DOHH2 (cell line): ENCODE results near the gene TUNAR.

Experiments used
- H3F3A ChIP-seq: fragments of 200-600 bp; sonication (generic), shearing (Covaris generic); 2 replicates; pipeline ENCODE4 v1.6.0; 2016; ENCODE audit warnings: antibody characterized with exemption, mild to moderate bottlenecking; ENCODE audit not compliant: control insufficient read depth, insufficient read depth
- H3K27ac ChIP-seq: fragments of 200-600 bp; sonication (generic); 2 replicates; pipeline ENCODE4 v1.5.1; 2014; ENCODE audit warnings: low read depth, mild to moderate bottlenecking, low read length, moderate library complexity
- H3K27me3 ChIP-seq: fragments of 200-600 bp; sonication (generic); 2 replicates; pipeline ENCODE4 v1.6.1; 2014; ENCODE audit warnings: mild to moderate bottlenecking, low read length, mixed read lengths; ENCODE audit not compliant: control insufficient read depth
- H3K36me3 ChIP-seq: fragments of 200-600 bp; sonication (generic); 2 replicates; pipeline ENCODE4 v1.6.1; 2014; ENCODE audit warnings: mild to moderate bottlenecking, low read length, moderate library complexity, mixed read lengths; ENCODE audit not compliant: control insufficient read depth
- H3K4me1 ChIP-seq: fragments of 200-600 bp; sonication (generic); 2 replicates; pipeline ENCODE4 v1.6.1; 2014; ENCODE audit warnings: mild to moderate bottlenecking, low read length, mixed read lengths; ENCODE audit not compliant: control insufficient read depth
- H3K4me2 ChIP-seq: fragments of 200-600 bp; sonication (generic); 2 replicates; pipeline ENCODE4 v1.6.0; 2014; ENCODE audit warnings: mild to moderate bottlenecking, low read length, moderate library complexity
- H3K4me3 ChIP-seq: fragments of 200-600 bp; sonication (generic); 2 replicates; pipeline ENCODE4 v1.5.1; 2014; ENCODE audit warnings: mild to moderate bottlenecking, low read length, mixed read lengths
- H3K79me2 ChIP-seq: fragments of 200-600 bp; sonication (generic); 2 replicates; pipeline ENCODE4 v1.6.1; 2014; ENCODE audit warnings: mild to moderate bottlenecking, low read length, mixed read lengths; ENCODE audit not compliant: control insufficient read depth
- H3K9me2 ChIP-seq: fragments of 200-600 bp; sonication (generic); replicated peaks from 2 replicates; pipeline ENCODE4 v1.6.1; 2014; ENCODE audit warnings: mild to moderate bottlenecking, low read length, mixed read lengths; ENCODE audit not compliant: control insufficient read depth
- H3K9me3 ChIP-seq: fragments of 200-600 bp; sonication (generic); 2 replicates; pipeline ENCODE4 v1.6.1; 2014; ENCODE audit warnings: antibody characterized with exemption, low read length, mixed read lengths; ENCODE audit not compliant: control insufficient read depth, insufficient read depth
- H4K20me1 ChIP-seq: fragments of 200-600 bp; sonication (generic); 2 replicates; pipeline ENCODE4 v1.6.0; 2014; ENCODE audit warnings: low read depth, mild to moderate bottlenecking, antibody characterized with exemption, low read length, moderate library complexity; ENCODE audit not compliant: control insufficient read depth, insufficient read depth
- EZH2phosphoT487 ChIP-seq: fragments of 200-600 bp; sonication (generic); IDR thresholded peaks from 2 replicates; pipeline ENCODE4 v1.6.1; 2017; ENCODE audit warnings: borderline replicate concordance, mild to moderate bottlenecking, antibody characterized with exemption, low read length, moderate library complexity, mixed read lengths
- TF ChIP-seq, protein P1 (sequence below): fragments of 200-600 bp; sonication (generic); IDR thresholded peaks from one replicate; pipeline ENCODE4 v1.5.1; 2014; ENCODE audit warnings: antibody characterized with exemption, mild to moderate bottlenecking, low read depth, low read length; ENCODE audit not compliant: poor library complexity, severe bottlenecking

The TUNAR gene

GRCh38 chr14:95876761-95877538, at the start of gene TUNAR:
TSS of gene TUNAR (plus strand) at chr14:95876832.
- no peak within 1 kb of the TSS for H3K27ac ChIP-seq
- H4K20me1 ChIP-seq, result no peaks in the 10 kb centered on the region
- H3K4me3 ChIP-seq, result no peak within 1 kb of the TSS
- H3K27me3 ChIP-seq, result peaks cover 39% of the 10 kb centered on the region
- H3K9me3 ChIP-seq, result no peaks in the 10 kb centered on the region
- H3K79me2 ChIP-seq, result no peaks in the 10 kb centered on the region
- H3K4me2 ChIP-seq, result no peak within 1 kb of the TSS
- H3F3A ChIP-seq, result no peaks in the 10 kb centered on the region
- TF ChIP-seq EZH2phosphoT487, result no peak
- TF ChIP-seq, protein P1, sequence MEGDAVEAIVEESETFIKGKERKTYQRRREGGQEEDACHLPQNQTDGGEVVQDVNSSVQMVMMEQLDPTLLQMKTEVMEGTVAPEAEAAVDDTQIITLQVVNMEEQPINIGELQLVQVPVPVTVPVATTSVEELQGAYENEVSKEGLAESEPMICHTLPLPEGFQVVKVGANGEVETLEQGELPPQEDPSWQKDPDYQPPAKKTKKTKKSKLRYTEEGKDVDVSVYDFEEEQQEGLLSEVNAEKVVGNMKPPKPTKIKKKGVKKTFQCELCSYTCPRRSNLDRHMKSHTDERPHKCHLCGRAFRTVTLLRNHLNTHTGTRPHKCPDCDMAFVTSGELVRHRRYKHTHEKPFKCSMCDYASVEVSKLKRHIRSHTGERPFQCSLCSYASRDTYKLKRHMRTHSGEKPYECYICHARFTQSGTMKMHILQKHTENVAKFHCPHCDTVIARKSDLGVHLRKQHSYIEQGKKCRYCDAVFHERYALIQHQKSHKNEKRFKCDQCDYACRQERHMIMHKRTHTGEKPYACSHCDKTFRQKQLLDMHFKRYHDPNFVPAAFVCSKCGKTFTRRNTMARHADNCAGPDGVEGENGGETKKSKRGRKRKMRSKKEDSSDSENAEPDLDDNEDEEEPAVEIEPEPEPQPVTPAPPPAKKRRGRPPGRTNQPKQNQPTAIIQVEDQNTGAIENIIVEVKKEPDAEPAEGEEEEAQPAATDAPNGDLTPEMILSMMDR, result no peak
- H3K9me2 ChIP-seq, result no peaks in the 10 kb centered on the region
- H3K4me1 ChIP-seq, result no peaks in the 10 kb centered on the region
- H3K36me3 ChIP-seq, result no peaks in the 10 kb centered on the region

DNA sequence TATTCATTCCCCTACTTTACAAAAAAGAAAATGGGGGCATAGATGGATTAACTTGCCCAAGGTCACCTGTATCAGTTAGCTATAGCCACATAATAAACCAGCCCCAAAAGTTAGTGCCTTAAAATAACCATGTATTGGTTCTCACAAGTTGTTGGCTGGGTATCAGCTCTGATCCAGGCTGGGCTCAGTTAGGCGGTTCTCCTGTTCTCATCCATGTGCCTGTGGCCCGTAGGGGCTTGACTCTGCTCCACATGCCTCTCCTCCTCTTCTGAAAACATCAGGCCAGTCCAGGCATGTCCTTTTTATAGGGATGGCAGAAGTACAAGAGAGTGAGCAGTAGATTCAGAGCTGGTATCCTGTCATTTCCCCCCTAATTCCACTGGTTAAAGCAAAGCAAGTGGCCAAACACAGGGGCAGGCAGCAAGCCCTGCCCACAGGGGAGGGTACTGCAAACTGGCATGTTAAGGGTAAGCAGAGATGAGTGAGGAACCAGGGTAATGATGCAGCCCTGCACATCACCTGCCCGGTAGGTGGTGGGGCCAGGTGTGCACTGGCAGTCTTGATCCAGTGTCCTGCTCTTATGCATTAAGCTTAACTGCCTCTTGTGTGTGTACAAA, 47.9 kb upstream of the TUNAR start:
- TF ChIP-seq, protein P1, result no peak
- TF ChIP-seq EZH2phosphoT487, result no peak
- no peaks in the 10 kb centered on the region for H3K9me3 ChIP-seq
- no peaks in the 10 kb centered on the region for H4K20me1 ChIP-seq
- H3K9me2 ChIP-seq, result no peaks in the 10 kb centered on the region
- H3F3A ChIP-seq, result no peaks in the 10 kb centered on the region
- H3K4me3 ChIP-seq, result no peak overlapping the region
- no peak overlapping the region for H3K4me2 ChIP-seq
- no peaks in the 10 kb centered on the region for H3K36me3 ChIP-seq
- H3K79me2 ChIP-seq, result no peaks in the 10 kb centered on the region
- no peaks in the 10 kb centered on the region; the same call in 1 of the 2 replicates for H3K27me3 ChIP-seq
- no peak overlapping the region for H3K27ac ChIP-seq
- no peaks in the 10 kb centered on the region for H3K4me1 ChIP-seq

GRCh38 chr14:95829321-95829720, 47.3 kb upstream of the TUNAR start:
- H3K36me3 ChIP-seq, result no peaks in the 10 kb centered on the region
- no peak overlapping the region for H3K27ac ChIP-seq

More at GRCh38 chr14:95829321-95829720, 47.3 kb upstream of the TUNAR start:
- no peaks in the 10 kb centered on the region for H3K9me2 ChIP-seq
- no peaks in the 10 kb centered on the region for H3K4me1 ChIP-seq
- H3K4me2 ChIP-seq, result no peak overlapping the region
- no peaks in the 10 kb centered on the region; the same call in 1 of the 2 replicates for H3K27me3 ChIP-seq
- H3K9me3 ChIP-seq, result no peaks in the 10 kb centered on the region
- H3F3A ChIP-seq, result no peaks in the 10 kb centered on the region
- no peaks in the 10 kb centered on the region for H4K20me1 ChIP-seq
- no peaks in the 10 kb centered on the region for H3K79me2 ChIP-seq
- TF ChIP-seq EZH2phosphoT487, result no peak
- TF ChIP-seq, protein P1, result no peak
- H3K4me3 ChIP-seq, result no peak overlapping the region
